Osteoblast (primary cell): ENCODE measurements around the gene DSE. TPM values are rescaled to one million over a fixed set of nuclear protein-coding genes. Genes with fewer than 3 reads are reported as not detected.

Experiments used
- DNase-seq: peaks from one replicate; pipeline ENCODE4 v3.0.0; 2011; ENCODE audit warnings: low spot score, mixed read lengths; ENCODE audit not compliant: insufficient read length; ENCODE audit errors: missing footprints
- H2AFZ ChIP-seq: 2 replicates; pipeline ENCODE4 v1.6.0; 2011; ENCODE audit warnings: mild to moderate bottlenecking, low read length
- H3K27ac ChIP-seq: 2 replicates; pipeline ENCODE4 v1.5.1; 2011; ENCODE audit warnings: mild to moderate bottlenecking, low read depth, low read length, moderate library complexity
- H3K27me3 ChIP-seq: 2 replicates; pipeline ENCODE4 v1.6.0; 2012; ENCODE audit warnings: mild to moderate bottlenecking, control low read depth, inconsistent platforms, low read length, moderate library complexity; ENCODE audit not compliant: insufficient read depth
- H3K36me3 ChIP-seq: 2 replicates; pipeline ENCODE4 v1.5.1; 2011; ENCODE audit warnings: mild to moderate bottlenecking, low read length, control low read depth, moderate library complexity; ENCODE audit not compliant: insufficient read depth
- H3K4me1 ChIP-seq: 2 replicates; pipeline ENCODE4 v1.5.1; 2011; ENCODE audit warnings: mild to moderate bottlenecking, low read length, control low read depth, moderate library complexity; ENCODE audit not compliant: insufficient read depth
- H3K4me2 ChIP-seq: 2 replicates; pipeline ENCODE4 v1.6.0; 2011; ENCODE audit warnings: mild to moderate bottlenecking, low read length; ENCODE audit not compliant: insufficient read depth
- H3K4me3 ChIP-seq: fragments of 200-600 bp; sonication (generic); 3 replicates; pipeline ENCODE4 v1.5.1; 2012; ENCODE audit warnings: mild to moderate bottlenecking, low read length, inconsistent platforms; ENCODE audit not compliant: insufficient read depth
- H3K79me2 ChIP-seq: 2 replicates; pipeline ENCODE4 v1.6.0; 2012; ENCODE audit warnings: mild to moderate bottlenecking, low read length, control low read depth, inconsistent platforms; ENCODE audit not compliant: insufficient read depth
- H3K9me3 ChIP-seq: 2 replicates; pipeline ENCODE4 v1.5.1; 2011; ENCODE audit warnings: low read depth, low read length, control low read depth
- H4K20me1 ChIP-seq: 2 replicates; pipeline ENCODE4 v1.6.0; 2012; ENCODE audit warnings: mild to moderate bottlenecking, low read length, control low read depth; ENCODE audit not compliant: insufficient read depth
- total RNA-seq: library from RNA; depleted of rRNA; stranded (reverse); fragments of >200 nt; gene quantifications from 2 replicates; pipeline ENCODE4 v1.2.3, GENCODE V29; 2012
- TF ChIP-seq, protein P1 (sequence below): IDR thresholded peaks from 2 replicates; pipeline ENCODE4 v1.5.1; 2011; ENCODE audit warnings: mild to moderate bottlenecking, low read depth, low read length, moderate library complexity; ENCODE audit errors: extremely low read depth

DSE gene
- total RNA-seq, 1 donor: 193 TPM

DNA sequence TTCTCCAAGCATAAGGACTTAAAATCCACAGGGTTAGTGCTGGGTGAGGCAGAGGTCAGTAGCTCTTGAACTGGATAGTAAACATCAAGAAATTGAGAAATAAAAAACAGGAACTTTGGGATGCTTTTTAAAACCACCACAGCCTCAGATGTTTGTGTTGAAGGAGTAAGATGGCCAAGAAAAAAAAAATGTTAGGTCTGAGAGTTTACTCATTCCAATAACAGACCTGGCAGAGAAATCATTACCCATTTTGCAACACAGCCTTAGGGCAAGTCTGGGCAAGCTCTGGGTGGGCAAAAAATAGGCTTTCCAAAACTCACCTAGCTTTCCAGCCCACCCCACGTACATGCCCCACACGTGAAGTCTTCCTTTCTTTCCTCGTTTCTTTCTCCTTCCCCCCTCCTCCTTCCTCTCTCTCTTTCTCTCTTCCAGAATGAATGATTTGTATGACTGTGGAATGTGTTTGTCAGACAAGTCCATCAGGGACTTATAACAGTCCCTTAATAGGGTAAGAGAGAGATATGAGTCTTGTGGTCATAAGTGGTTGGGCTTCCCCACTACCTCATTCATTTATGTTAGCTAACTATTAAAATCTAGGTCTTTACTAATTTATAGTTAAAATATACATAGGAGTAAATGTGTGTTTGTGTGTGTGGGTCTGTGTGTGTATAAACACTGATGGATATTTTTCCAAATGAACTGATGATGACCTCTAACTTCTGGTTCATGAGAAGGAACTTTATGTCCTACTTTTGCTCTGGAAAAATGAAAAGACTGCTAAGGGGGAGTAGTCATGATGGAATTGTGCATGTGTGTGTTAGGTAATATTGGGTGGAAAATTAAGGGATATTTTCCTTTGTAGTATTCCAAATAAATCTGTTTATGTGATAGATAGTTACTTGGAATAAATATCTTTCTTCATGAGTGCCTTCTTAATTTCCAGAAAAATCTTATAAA lies 18.0 kb upstream of the DSE start:
- Histone ChIP-seq H3K4me1 (peaks cover 24% of the 10 kb centered on the region), H3K79me2 (no peaks in the 10 kb centered on the region), H3K4me2 (peak overlapping the region; percentile 69), H3K9me3 (no peaks in the 10 kb centered on the region), H3K27me3 (no peaks in the 10 kb centered on the region), H3K4me3 (peak overlapping the region; percentile 42), H3K27ac (peak overlapping the region; percentile 73), H3K36me3 (no peaks in the 10 kb centered on the region), H2AFZ (peak overlapping the region; percentile 72), H4K20me1 (no peaks in the 10 kb centered on the region)
- TF ChIP-seq, protein P1, sequence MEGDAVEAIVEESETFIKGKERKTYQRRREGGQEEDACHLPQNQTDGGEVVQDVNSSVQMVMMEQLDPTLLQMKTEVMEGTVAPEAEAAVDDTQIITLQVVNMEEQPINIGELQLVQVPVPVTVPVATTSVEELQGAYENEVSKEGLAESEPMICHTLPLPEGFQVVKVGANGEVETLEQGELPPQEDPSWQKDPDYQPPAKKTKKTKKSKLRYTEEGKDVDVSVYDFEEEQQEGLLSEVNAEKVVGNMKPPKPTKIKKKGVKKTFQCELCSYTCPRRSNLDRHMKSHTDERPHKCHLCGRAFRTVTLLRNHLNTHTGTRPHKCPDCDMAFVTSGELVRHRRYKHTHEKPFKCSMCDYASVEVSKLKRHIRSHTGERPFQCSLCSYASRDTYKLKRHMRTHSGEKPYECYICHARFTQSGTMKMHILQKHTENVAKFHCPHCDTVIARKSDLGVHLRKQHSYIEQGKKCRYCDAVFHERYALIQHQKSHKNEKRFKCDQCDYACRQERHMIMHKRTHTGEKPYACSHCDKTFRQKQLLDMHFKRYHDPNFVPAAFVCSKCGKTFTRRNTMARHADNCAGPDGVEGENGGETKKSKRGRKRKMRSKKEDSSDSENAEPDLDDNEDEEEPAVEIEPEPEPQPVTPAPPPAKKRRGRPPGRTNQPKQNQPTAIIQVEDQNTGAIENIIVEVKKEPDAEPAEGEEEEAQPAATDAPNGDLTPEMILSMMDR: no peak
- DNase-seq: no peak

DNA sequence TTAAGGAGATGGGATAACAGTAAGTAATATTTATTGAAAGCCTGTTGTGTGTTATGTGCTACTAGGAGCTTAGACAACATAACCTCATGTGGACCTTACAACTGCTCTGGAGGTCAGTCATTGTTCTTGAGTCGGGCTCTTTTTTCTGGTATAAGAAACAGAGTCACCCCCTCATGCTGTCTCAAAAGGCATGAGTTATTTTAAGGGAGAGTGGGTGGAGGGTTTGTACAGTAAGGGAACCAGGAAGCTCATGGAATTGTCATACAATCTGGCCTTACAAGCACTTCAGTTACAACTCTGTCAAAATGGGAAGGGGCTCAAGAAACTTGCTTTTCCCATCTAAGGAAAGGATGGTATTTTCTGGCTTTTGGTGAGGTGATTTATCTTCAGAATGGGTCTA lies 16.5 kb upstream of the DSE start:
- DNase-seq: no peak
- H3K9me3 ChIP-seq: no peaks in the 10 kb centered on the region
- H3K27ac ChIP-seq: no peak overlapping the region
- peak overlapping the region; percentile 48 for H2AFZ ChIP-seq
- no peaks in the 10 kb centered on the region for H4K20me1 ChIP-seq
- H3K27me3 ChIP-seq: no peaks in the 10 kb centered on the region
- no peaks in the 10 kb centered on the region for H3K79me2 ChIP-seq
- TF ChIP-seq, protein P1: no peak
- H3K4me1 ChIP-seq: peaks cover 24% of the 10 kb centered on the region
- H3K4me2 ChIP-seq: no peak overlapping the region
- no peak overlapping the region for H3K4me3 ChIP-seq
- no peaks in the 10 kb centered on the region for H3K36me3 ChIP-seq

DNA sequence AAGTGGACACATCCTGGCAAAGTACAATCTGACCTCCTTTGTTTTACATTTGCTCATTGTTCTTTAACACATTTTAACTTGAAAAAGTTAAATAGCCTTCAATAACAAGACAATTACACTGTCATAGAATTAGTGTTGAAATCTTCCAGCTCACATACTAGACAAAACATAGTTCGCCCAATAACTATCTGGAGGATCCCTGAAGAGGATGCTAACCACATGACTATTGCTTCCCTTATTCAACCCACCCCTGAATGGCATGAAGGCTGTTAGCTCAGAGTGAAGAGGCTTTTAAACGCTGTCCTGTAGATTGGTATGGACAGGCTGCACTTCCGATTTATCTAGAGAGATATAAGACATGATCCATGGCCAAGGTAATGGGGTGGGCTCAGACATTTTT lies 15.0 kb upstream of the DSE start:
- TF ChIP-seq, protein P1: no peak
- H2AFZ ChIP-seq: no peak overlapping the region
- no peaks in the 10 kb centered on the region for H3K27me3 ChIP-seq
- no peak overlapping the region for H3K4me3 ChIP-seq
- no peaks in the 10 kb centered on the region for H3K36me3 ChIP-seq
- H3K9me3 ChIP-seq: no peaks in the 10 kb centered on the region
- H3K4me2 ChIP-seq: no peak overlapping the region
- H4K20me1 ChIP-seq: no peaks in the 10 kb centered on the region
- H3K27ac ChIP-seq: no peak overlapping the region
- no peak for DNase-seq
- no peaks in the 10 kb centered on the region for H3K79me2 ChIP-seq
- peaks cover 24% of the 10 kb centered on the region for H3K4me1 ChIP-seq

DNA sequence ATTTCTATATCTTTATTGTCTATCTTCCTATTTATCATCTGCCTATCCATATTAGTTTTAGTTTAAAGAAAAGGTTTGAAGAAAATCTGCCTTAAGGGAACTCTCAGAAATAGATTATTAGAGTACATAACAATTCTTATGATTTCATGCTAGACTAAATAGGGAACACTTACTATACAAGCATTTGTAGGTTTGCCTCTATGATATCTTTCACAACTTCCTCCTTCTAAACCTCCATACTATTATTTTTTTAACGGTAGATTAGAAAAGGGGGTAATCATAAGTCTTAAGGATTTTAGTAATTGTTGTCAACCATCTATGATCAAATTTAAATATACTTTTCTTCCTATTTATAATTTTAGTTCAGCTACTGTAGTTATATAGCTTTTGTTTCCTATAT lies 11.6 kb upstream of the DSE start:
- TF ChIP-seq, protein P1: no peak
- Histone ChIP-seq H3K79me2 (no peaks in the 10 kb centered on the region), H3K4me3 (no peak overlapping the region), H4K20me1 (no peaks in the 10 kb centered on the region), H3K27ac (no peak overlapping the region), H3K4me1 (peaks cover 13% of the 10 kb centered on the region), H3K27me3 (no peaks in the 10 kb centered on the region), H2AFZ (no peak overlapping the region), H3K36me3 (no peaks in the 10 kb centered on the region), H3K9me3 (no peaks in the 10 kb centered on the region), H3K4me2 (no peak overlapping the region)
- DNase-seq: no peak
